ENCODE results near the gene C6orf163.
"Not testable (repeated sequence)": the region's sequence is repeated elsewhere in the genome, so short reads cannot be mapped to it uniquely, and the experiment has no call there.

Gene C6orf163

GRCh38 chr6:87319271-87319987 is 25.2 kb upstream of the C6orf163 start:
- no peak overlapping the region for H3K4me3 ChIP-seq (ENCODE audit: low read depth, low read length)
- DNase-seq (ENCODE audit: low read depth), result no peak
- TF ChIP-seq POLR2A (IDR thresholded peaks at IDR 0.05; ENCODE audit: extremely low read depth, insufficient read length) (no peak), CTCF (IDR thresholded peaks at IDR 0.05; ENCODE audit: low read depth, low read length) (no peak), MYC (IDR thresholded peaks at IDR 0.05; ENCODE audit: low read depth, low read length) (no peak), MAX (IDR thresholded peaks at IDR 0.05; ENCODE audit: low read depth, low read length) (no peak)

- peak; percentile 86 for DNase-seq (ENCODE audit: low read depth)
Observed at GRCh38 chr6:87322304-87323212, 22.1 kb upstream of the C6orf163 start, which contains the start of gene SMIM8. Gene SMIM8, plus strand, starts transcription at chr6:87322588. Its CDS starts 14,444 bp downstream, at chr6:87337032.

GRCh38 chr6:87323880-87324279 is 20.7 kb upstream of the C6orf163 start:
- not testable (repeated sequence) for H3K4me3 ChIP-seq (ENCODE audit: low read depth, low read length); DNase-seq (ENCODE audit: low read depth)

More at GRCh38 chr6:87322304-87323212, 22.1 kb upstream of the C6orf163 start, which contains the start of gene SMIM8:
- TF ChIP-seq MYC (IDR thresholded peaks at IDR 0.05; ENCODE audit: low read depth, low read length), result peak; percentile 34; the same call in 1 of the 2 replicates
- TF ChIP-seq CTCF (IDR thresholded peaks at IDR 0.05; ENCODE audit: low read depth, low read length), result peak; percentile 94
- TF ChIP-seq POLR2A (IDR thresholded peaks at IDR 0.05; ENCODE audit: extremely low read depth, insufficient read length), result peak; percentile 76
- no peak; the same call in 1 of the 2 replicates for TF ChIP-seq MAX (IDR thresholded peaks at IDR 0.05; ENCODE audit: low read depth, low read length)
- H3K4me3 ChIP-seq (ENCODE audit: low read depth, low read length), result peak within 1 kb of the TSS; percentile 93

- DNase-seq (ENCODE audit: low read depth), result no peak
- H3K4me3 ChIP-seq (ENCODE audit: low read depth, low read length), result no peak overlapping the region
- TF ChIP-seq POLR2A (IDR thresholded peaks at IDR 0.05; ENCODE audit: extremely low read depth, insufficient read length) (no peak), CTCF (IDR thresholded peaks at IDR 0.05; ENCODE audit: low read depth, low read length) (no peak), MYC (IDR thresholded peaks at IDR 0.05; ENCODE audit: low read depth, low read length) (no peak)
Observed at GRCh38 chr6:87330961-87331360, 13.7 kb upstream of the C6orf163 start.

- TF ChIP-seq MYC (IDR thresholded peaks at IDR 0.05; ENCODE audit: low read depth, low read length), result no peak
- no peak for TF ChIP-seq MAX (IDR thresholded peaks at IDR 0.05; ENCODE audit: low read depth, low read length)
- TF ChIP-seq CTCF (IDR thresholded peaks at IDR 0.05; ENCODE audit: low read depth, low read length), result no peak
- TF ChIP-seq POLR2A (IDR thresholded peaks at IDR 0.05; ENCODE audit: extremely low read depth, insufficient read length), result no peak
- DNase-seq (ENCODE audit: low read depth), result no peak
Observed at GRCh38 chr6:87333033-87333432, 11.6 kb upstream of the C6orf163 start.

GRCh38 chr6:87333591-87334181 is 10.9 kb upstream of the C6orf163 start:
- no peak overlapping the region for H3K4me3 ChIP-seq (ENCODE audit: low read depth, low read length)
- TF ChIP-seq POLR2A (IDR thresholded peaks at IDR 0.05; ENCODE audit: extremely low read depth, insufficient read length) (no peak), MAX (IDR thresholded peaks at IDR 0.05; ENCODE audit: low read depth, low read length) (no peak), MYC (IDR thresholded peaks at IDR 0.05; ENCODE audit: low read depth, low read length) (no peak), CTCF (IDR thresholded peaks at IDR 0.05; ENCODE audit: low read depth, low read length) (no peak)
- DNase-seq (ENCODE audit: low read depth), result peak; percentile 27

More at GRCh38 chr6:87333033-87333432, 11.6 kb upstream of the C6orf163 start:
- no peak overlapping the region for H3K4me3 ChIP-seq (ENCODE audit: low read depth, low read length)
